MM.1S (cell line): ENCODE data around the gene PTK7.

Experiments used
- DNase-seq: peaks from one replicate; pipeline ENCODE4 v3.0.0-alpha.2; 2015
- H2AFZ ChIP-seq: fragments of 300-600 bp; sonication (generic); 2 replicates; pipeline ENCODE4 v1.6.0; 2016; ENCODE audit warnings: antibody characterized with exemption, low read length
- H3F3A ChIP-seq: fragments of 300-600 bp; sonication (generic); 2 replicates; pipeline ENCODE4 v1.6.1; 2016; ENCODE audit warnings: mild to moderate bottlenecking, antibody characterized with exemption, low read length, moderate library complexity, mixed read lengths; ENCODE audit not compliant: insufficient read depth
- H3K27ac ChIP-seq: fragments of 300-600 bp; sonication (generic); 2 replicates; pipeline ENCODE4 v1.5.1; 2016; ENCODE audit warnings: mild to moderate bottlenecking, low read length
- H3K27me3 ChIP-seq: fragments of 300-600 bp; sonication (generic); replicated peaks from 2 replicates; pipeline ENCODE4 v1.6.0; 2016; ENCODE audit warnings: low read length; ENCODE audit not compliant: insufficient read depth
- H3K36me3 ChIP-seq: fragments of 300-600 bp; sonication (generic); replicated peaks from 2 replicates; pipeline ENCODE4 v1.6.1; 2016; ENCODE audit warnings: mild to moderate bottlenecking, low read length, mixed read lengths; ENCODE audit not compliant: insufficient read depth
- H3K4me1 ChIP-seq: fragments of 300-600 bp; sonication (generic); 2 replicates; pipeline ENCODE4 v1.6.1; 2016; ENCODE audit warnings: low read length, mixed read lengths
- H3K4me2 ChIP-seq: fragments of 300-600 bp; sonication (generic); 2 replicates; pipeline ENCODE4 v1.6.0; 2016; ENCODE audit warnings: low read depth, low read length
- H3K4me3 ChIP-seq: fragments of 300-600 bp; sonication (generic); 2 replicates; pipeline ENCODE4 v1.5.1; 2016; ENCODE audit warnings: low read length, mixed read lengths
- H3K79me2 ChIP-seq: fragments of 300-600 bp; sonication (generic); 2 replicates; pipeline ENCODE4 v1.6.1; 2016; ENCODE audit warnings: mixed run types, low read length, mixed read lengths
- H3K9ac ChIP-seq: fragments of 300-600 bp; sonication (generic); 2 replicates; pipeline ENCODE4 v1.6.1; 2016; ENCODE audit warnings: low read length, mixed read lengths
- H3K9me2 ChIP-seq: fragments of 300-600 bp; sonication (generic); replicated peaks from 2 replicates; pipeline ENCODE4 v1.6.1; 2016; ENCODE audit warnings: mild to moderate bottlenecking, low read length, mixed read lengths; ENCODE audit not compliant: insufficient read depth
- H3K9me3 ChIP-seq: fragments of 300-600 bp; sonication (generic); replicated peaks from 2 replicates; pipeline ENCODE4 v1.6.1; 2016; ENCODE audit warnings: mild to moderate bottlenecking, low read length, mixed read lengths; ENCODE audit not compliant: insufficient read depth
- H4K20me1 ChIP-seq: fragments of 300-600 bp; sonication (generic); 2 replicates; pipeline ENCODE4 v1.6.1; 2016; ENCODE audit warnings: mild to moderate bottlenecking, low read length, moderate library complexity, mixed read lengths; ENCODE audit not compliant: insufficient read depth
- CTCF ChIP-seq: fragments of 300-600 bp; sonication (generic); IDR thresholded peaks from 2 replicates; pipeline ENCODE4 v1.5.1; 2016; ENCODE audit warnings: antibody characterized with exemption, low read length, mixed read lengths
- EZH2 ChIP-seq: fragments of 300-600 bp; sonication (generic); optimal IDR thresholded peaks from 2 replicates; pipeline ENCODE3; 2017; ENCODE audit warnings: low read depth, mild to moderate bottlenecking, antibody characterized with exemption, low read length, mixed read lengths
- EZH2phosphoT487 ChIP-seq: fragments of 300-600 bp; sonication (generic); IDR thresholded peaks from 2 replicates; pipeline ENCODE4 v1.6.1; 2018; ENCODE audit warnings: antibody characterized with exemption, low read length

PTK7 gene

GRCh38 chr6:43075670-43076463 lies at the start of gene PTK7:
PTK7 (plus strand) TSS chr6:43076314; CDS start chr6:43076489, 175 bp downstream.
- Histone ChIP-seq H3K79me2 (no peaks in the 10 kb centered on the region), H3K36me3 (no peaks in the 10 kb centered on the region), H3K4me2 (peak within 1 kb of the TSS; percentile 18; the same call in 1 of the 2 replicates), H3K27me3 (peaks cover 21% of the 10 kb centered on the region), H3K9me2 (no peaks in the 10 kb centered on the region), H3K4me1 (peaks cover 10% of the 10 kb centered on the region), H3K27ac (no peak within 1 kb of the TSS), H3K9ac (no peak within 1 kb of the TSS), H2AFZ (no peak within 1 kb of the TSS), H3F3A (no peaks in the 10 kb centered on the region), H4K20me1 (no peaks in the 10 kb centered on the region), H3K9me3 (no peaks in the 10 kb centered on the region), H3K4me3 (no peak within 1 kb of the TSS; the same call in 1 of the 2 replicates)
- DNase-seq, result no peak
- TF ChIP-seq EZH2, result no peak

- H3K9me3 ChIP-seq, result no peaks in the 10 kb centered on the region
- no peak overlapping the region for H3K9ac ChIP-seq
- no peaks in the 10 kb centered on the region for H3K9me2 ChIP-seq
- no peak overlapping the region for H3K4me2 ChIP-seq
- H3K79me2 ChIP-seq, result peaks cover 35% of the 10 kb centered on the region
- no peaks in the 10 kb centered on the region for H3K4me1 ChIP-seq
- H3K27me3 ChIP-seq, result no peaks in the 10 kb centered on the region
- peaks cover 3% of the 10 kb centered on the region; the same call in 1 of the 2 replicates for H3F3A ChIP-seq
- no peak for DNase-seq
- TF ChIP-seq EZH2phosphoT487, result no peak
- TF ChIP-seq CTCF, result no peak
- TF ChIP-seq EZH2, result no peak
- no peak overlapping the region for H3K4me3 ChIP-seq
- H3K36me3 ChIP-seq, result no peaks in the 10 kb centered on the region; the same call in 1 of the 2 replicates
- no peak overlapping the region for H2AFZ ChIP-seq
- no peak overlapping the region for H3K27ac ChIP-seq
- H4K20me1 ChIP-seq, result no peaks in the 10 kb centered on the region
Observed at GRCh38 chr6:43026365-43026764, 49.7 kb upstream of the PTK7 start.

GRCh38 chr6:43029120-43029519 lies 47.0 kb upstream of the PTK7 start:
- Histone ChIP-seq H3K4me2 (no peak overlapping the region), H2AFZ (no peak overlapping the region), H3K4me1 (no peaks in the 10 kb centered on the region), H3F3A (no peaks in the 10 kb centered on the region), H3K9ac (no peak overlapping the region), H3K27me3 (no peaks in the 10 kb centered on the region), H4K20me1 (no peaks in the 10 kb centered on the region), H3K27ac (no peak overlapping the region), H3K9me3 (no peaks in the 10 kb centered on the region), H3K36me3 (no peaks in the 10 kb centered on the region; the same call in 1 of the 2 replicates), H3K79me2 (peaks cover 10% of the 10 kb centered on the region), H3K4me3 (no peak overlapping the region), H3K9me2 (no peaks in the 10 kb centered on the region)
- TF ChIP-seq CTCF (no peak), EZH2phosphoT487 (no peak), EZH2 (no peak)
- DNase-seq, result no peak

GRCh38 chr6:43032326-43032725 lies 43.8 kb upstream of the PTK7 start:
- no peaks in the 10 kb centered on the region for H3K27me3 ChIP-seq
- H4K20me1 ChIP-seq, result no peaks in the 10 kb centered on the region
- H2AFZ ChIP-seq, result no peak overlapping the region
- no peak overlapping the region for H3K4me2 ChIP-seq
- no peak for DNase-seq
- no peak overlapping the region for H3K9ac ChIP-seq
- H3K27ac ChIP-seq, result no peak overlapping the region
- H3K9me3 ChIP-seq, result no peaks in the 10 kb centered on the region
- TF ChIP-seq EZH2 (no peak), EZH2phosphoT487 (no peak), CTCF (no peak)
- no peaks in the 10 kb centered on the region for H3K4me1 ChIP-seq
- no peaks in the 10 kb centered on the region; the same call in 1 of the 2 replicates for H3K36me3 ChIP-seq
- H3K79me2 ChIP-seq, result no peaks in the 10 kb centered on the region
- H3K9me2 ChIP-seq, result no peaks in the 10 kb centered on the region
- H3F3A ChIP-seq, result no peaks in the 10 kb centered on the region
- no peak overlapping the region for H3K4me3 ChIP-seq
